ENCODE results near the gene TGM4.
"Not testable (repeated sequence)": the region's sequence is repeated elsewhere in the genome, so short reads cannot be mapped to it uniquely, and the experiment has no call there.

The TGM4 gene

GRCh38 chr3:44915702-44916438 is 41.5 kb downstream of the TGM4 start:
- DNase-seq (ENCODE audit: low read depth) = no peak

- no peak for DNase-seq (ENCODE audit: low read depth)
These were observed 43.7 kb downstream of the TGM4 start for GRCh38 chr3:44918087-44918486.

DNA sequence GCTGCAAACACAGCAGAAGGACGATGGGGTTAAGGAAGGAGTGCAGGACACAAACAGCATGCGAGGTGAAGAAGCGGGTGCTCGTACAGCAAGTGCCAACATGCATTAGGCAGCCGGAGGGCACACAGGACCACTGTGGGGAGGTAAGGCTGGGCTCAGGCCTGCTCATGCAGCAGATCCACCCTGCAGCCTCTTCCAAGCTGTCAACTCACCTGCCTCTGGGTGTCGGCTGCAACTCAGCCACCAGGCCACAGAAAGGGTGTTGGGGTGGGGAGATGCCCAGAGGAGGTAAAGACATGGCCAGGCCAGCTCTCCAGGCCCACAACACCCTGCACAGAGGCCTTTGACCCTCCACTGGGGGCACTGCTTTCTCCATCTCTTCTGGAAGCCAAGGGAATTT is 44.2 kb downstream of the TGM4 start:
- no peak for DNase-seq (ENCODE audit: low read depth)

DNA sequence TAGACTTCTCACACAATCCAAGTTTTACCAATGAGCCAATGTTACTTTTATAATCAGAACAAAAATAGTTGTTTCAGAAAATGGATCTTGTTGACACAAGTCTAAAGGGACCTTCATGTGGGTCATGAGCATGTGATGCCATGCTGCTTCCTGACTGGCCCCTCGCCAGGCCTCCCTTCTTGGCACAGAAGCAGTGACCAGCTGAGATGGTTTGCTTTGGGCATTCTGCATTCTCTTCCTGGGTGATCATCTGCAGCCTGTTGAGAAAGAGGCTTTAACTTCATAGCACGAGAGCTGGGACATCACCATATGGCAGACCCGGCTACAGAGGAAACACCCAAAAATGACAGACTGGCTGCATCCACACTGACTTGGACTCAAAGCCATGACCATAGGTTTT is 45.7 kb downstream of the TGM4 start:
- no peak for DNase-seq (ENCODE audit: low read depth)

DNA sequence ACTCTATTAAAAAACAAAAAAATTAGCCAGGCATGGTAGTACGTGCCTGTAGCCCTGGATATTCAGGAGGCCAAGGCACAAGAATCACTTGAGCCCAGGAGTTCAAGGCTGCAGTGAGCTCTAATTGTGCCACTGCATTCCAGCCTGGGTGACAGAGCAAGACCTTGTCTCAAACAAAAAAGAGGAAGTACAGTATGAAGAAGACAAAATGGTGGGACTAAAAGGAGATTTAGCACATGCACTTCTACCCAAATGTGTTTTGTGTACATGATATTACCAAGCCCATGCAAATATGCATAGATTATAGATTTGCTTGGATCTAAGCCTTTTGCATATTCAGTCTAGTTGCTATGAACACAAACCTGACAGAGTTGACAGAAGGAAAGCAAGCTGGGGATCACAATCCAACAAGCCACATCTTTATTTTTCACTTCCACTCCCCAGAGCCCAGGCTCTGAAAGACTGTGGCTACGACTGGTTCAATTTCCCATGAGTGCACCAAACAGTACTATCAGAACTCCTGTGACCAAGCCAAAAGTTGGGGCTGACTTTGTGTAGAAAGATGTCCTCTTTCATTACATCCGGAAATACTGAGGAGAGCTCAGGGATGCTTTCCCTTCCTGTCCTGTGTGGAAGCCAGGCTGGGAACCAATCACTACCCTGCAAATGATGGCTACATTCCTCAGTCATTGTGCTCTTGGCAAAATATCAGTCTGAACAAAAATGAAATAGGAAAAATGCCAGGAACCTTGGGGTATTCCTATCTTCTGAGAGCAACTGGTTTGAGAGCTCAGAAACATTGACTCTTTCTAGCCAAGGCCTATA is 49.4 kb downstream of the TGM4 start:
- no peak for DNase-seq (ENCODE audit: low read depth)

DNA sequence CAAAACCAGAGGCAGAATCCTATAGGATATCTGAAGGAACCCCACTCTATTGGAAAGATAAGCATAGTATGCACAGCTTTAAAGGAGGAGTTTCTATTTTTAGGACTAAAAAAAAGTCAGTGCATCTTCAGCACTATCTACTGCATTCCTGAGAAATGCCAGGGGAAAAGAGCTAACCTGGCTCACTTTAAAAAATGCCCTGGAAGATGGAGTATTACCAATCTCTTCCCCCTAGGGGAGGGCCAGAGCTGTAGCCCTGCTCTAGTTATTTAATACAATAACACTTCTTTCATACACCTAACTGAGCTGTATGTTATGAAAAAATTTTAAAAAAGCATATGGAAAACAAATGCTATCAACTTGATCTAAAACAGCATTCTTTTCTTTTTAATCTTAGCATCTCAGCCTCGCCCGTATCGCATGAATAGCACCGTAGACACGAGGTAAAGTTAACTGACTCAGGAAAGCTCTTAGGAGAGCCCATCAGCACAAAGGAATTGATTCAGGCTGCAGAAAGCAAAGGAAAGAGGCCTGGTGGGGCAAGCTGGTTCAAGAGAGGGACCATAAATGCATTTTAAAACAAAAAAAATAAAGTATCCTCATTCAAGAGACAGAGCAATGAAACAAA is 50.2 kb downstream of the TGM4 start:
- DNase-seq (ENCODE audit: low read depth) = no peak

- no peak for DNase-seq (ENCODE audit: low read depth)
These were observed 51.8 kb downstream of the TGM4 start for GRCh38 chr3:44926172-44926571.

DNA sequence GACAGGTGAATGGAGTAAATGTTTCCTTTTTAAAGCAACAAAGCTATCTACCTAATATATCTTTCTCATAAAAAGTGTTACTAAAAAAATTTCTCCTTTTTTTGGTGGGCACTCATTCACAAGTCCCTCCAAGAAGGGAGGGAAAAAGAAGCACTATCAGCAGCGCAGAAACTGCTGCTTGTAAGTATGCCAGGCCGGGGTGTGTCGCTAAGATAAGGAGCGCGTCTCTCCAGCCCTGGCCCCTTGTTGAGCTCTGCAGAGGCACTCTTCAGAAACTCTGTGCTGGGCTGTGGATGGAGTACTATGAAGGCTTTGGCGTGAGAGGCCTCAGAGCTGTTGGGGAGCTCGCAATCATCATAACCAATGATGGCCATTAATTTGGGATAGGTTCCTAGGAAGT is 52.5 kb downstream of the TGM4 start:
- no peak for DNase-seq (ENCODE audit: low read depth)

- DNase-seq (ENCODE audit: low read depth) = no peak
These were observed 53.0 kb downstream of the TGM4 start for GRCh38 chr3:44927371-44927770.

GRCh38 chr3:44929782-44930181 is 55.4 kb downstream of the TGM4 start:
- DNase-seq (ENCODE audit: low read depth) = no peak

GRCh38 chr3:44930911-44931310 is 56.5 kb downstream of the TGM4 start:
- no peak for DNase-seq (ENCODE audit: low read depth)

DNA sequence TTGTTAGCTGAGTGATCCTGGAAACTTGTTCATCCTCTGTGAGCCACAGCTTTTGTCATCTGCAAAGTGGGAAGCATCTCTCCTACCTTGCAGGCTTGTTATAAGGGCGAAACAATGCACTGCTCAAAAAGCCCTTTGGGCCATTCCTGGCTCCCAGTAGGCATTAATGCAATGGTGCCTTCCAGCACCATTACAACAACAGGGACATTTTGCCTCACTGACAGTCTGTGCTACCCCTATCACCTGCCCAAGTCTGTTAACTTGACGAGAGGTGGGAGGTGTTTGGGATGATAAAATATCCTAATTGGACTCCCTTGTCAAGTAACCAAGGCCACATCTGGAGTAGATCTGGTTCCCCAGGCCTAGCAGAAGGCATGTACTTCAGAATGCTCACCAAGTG is 57.4 kb downstream of the TGM4 start:
- DNase-seq (ENCODE audit: low read depth) = no peak

DNA sequence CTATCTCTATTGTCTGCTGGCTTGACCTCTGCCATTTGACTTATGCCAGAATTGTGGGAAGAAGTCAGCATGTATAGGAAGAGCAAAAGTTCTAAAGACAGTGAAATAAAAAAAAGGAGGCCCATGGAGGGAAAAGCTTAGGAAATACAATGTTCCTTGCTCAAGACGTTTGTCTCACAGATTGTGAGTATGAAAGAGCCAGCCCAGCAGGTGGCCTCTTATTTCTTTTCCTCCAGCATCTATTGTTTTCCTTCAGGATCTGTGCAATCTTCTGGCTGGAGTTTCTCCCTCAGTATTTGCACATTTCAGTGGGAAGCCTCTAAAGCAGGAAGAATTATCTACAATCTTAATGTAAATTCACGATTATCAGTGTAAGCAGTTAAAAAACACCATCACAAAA is 57.9 kb downstream of the TGM4 start:
- DNase-seq (ENCODE audit: low read depth) = no peak

- no peak for DNase-seq (ENCODE audit: low read depth)
These were observed 58.9 kb downstream of the TGM4 start for GRCh38 chr3:44932986-44933944.

- DNase-seq (ENCODE audit: low read depth) = no peak
These were observed 65.2 kb downstream of the TGM4 start for GRCh38 chr3:44939581-44940036.

- no peak for DNase-seq (ENCODE audit: low read depth)
These were observed 68.0 kb downstream of the TGM4 start for GRCh38 chr3:44942202-44942921.

- no peak for DNase-seq (ENCODE audit: low read depth)
These were observed 73.8 kb downstream of the TGM4 start for GRCh38 chr3:44948239-44948638.

DNA sequence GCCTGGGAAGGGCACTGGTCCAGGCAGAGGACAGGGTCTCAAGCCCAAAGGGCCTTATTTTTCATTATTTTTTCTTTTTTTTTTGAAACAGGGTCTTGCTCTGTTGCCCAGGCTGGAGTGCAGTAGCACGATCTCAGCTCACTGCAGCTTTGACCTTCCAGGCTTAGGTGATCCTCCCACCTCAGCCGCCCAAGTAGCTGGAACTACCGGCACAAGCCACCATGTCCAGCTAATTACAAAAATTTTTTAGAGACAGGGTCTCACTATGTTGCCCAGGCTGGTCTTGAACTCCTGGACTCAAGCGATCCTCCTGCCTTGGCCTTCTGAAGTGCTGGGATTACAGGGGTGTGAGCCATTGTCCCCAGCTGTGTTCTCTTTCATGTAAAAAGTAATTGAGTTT is 75.4 kb downstream of the TGM4 start:
- not testable (repeated sequence) for DNase-seq (ENCODE audit: low read depth)

GRCh38 chr3:44950275-44950734 is 75.9 kb downstream of the TGM4 start:
- DNase-seq (ENCODE audit: low read depth) = no peak

- no peak for DNase-seq (ENCODE audit: low read depth)
These were observed 78.3 kb downstream of the TGM4 start for GRCh38 chr3:44952689-44953088.

DNA sequence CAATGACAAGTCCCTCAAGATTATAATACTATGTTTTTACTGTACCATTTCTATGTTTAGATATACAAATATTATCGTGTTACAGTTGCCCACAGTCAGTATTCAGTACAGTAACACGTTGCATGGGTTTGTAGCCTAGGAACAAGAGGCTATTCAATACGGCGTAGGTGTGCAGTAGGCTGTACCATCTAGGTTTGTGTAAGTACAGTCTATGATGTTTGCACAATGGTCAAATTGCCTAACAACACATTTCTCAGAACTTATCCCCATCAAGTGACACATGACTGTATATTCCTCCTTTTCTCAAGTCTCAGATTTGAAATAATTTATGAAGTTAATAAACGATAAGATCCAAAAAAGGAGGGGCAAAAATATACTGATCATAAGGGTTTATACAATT is 79.9 kb downstream of the TGM4 start:
- DNase-seq (ENCODE audit: low read depth) = no peak
